ENCODE measurements around the gene FOXP2.

FOXP2 gene

GRCh38 chr7:114659409-114660125 is 245.0 kb downstream of the FOXP2 start:
- no peak for DNase-seq

- DNase-seq = no peak
Measured at GRCh38 chr7:114660126-114660486, 245.5 kb downstream of the FOXP2 start.

- no peak for DNase-seq
Measured at GRCh38 chr7:114660753-114661152, 246.1 kb downstream of the FOXP2 start.

GRCh38 chr7:114662002-114662677 is 247.5 kb downstream of the FOXP2 start:
- no peak for DNase-seq

- peak; percentile 31 to 63 for DNase-seq
Measured at GRCh38 chr7:114663502-114663901, 248.9 kb downstream of the FOXP2 start.

GRCh38 chr7:114670676-114671075 is 256.1 kb downstream of the FOXP2 start:
- no peak for DNase-seq

- DNase-seq = no peak
Measured at GRCh38 chr7:114671563-114672123, 257.0 kb downstream of the FOXP2 start.

GRCh38 chr7:114678116-114678515 is 263.5 kb downstream of the FOXP2 start:
- DNase-seq = no peak

- no peak for DNase-seq
Measured at GRCh38 chr7:114687238-114687637, 272.6 kb downstream of the FOXP2 start.

GRCh38 chr7:114688443-114689055 is 273.9 kb downstream of the FOXP2 start:
- no peak for DNase-seq

GRCh38 chr7:114689406-114689805 is 274.8 kb downstream of the FOXP2 start:
- no peak for DNase-seq

- DNase-seq = peak in 1 of 2 experiments; percentile 5
Measured at GRCh38 chr7:114691605-114692004, 277.0 kb downstream of the FOXP2 start.

- DNase-seq = no peak
Measured at GRCh38 chr7:114695182-114695581, 280.6 kb downstream of the FOXP2 start.

GRCh38 chr7:114700247-114700928 is 285.8 kb downstream of the FOXP2 start:
- no peak for DNase-seq

- DNase-seq = no peak
Measured at GRCh38 chr7:114703677-114704076, 289.1 kb downstream of the FOXP2 start.

- DNase-seq = no peak
Measured at GRCh38 chr7:114708646-114709045, 294.0 kb downstream of the FOXP2 start.

GRCh38 chr7:114710499-114710898 is 295.9 kb downstream of the FOXP2 start:
- no peak for DNase-seq

GRCh38 chr7:114711241-114711640 is 296.6 kb downstream of the FOXP2 start:
- DNase-seq = no peak

GRCh38 chr7:114715907-114716306 is 301.3 kb downstream of the FOXP2 start:
- DNase-seq = no peak

GRCh38 chr7:114718861-114719260 is 304.2 kb downstream of the FOXP2 start:
- no peak for DNase-seq

GRCh38 chr7:114720725-114721124 is 306.1 kb downstream of the FOXP2 start:
- DNase-seq = no peak

- DNase-seq = no peak
Measured at GRCh38 chr7:114722562-114722961, 307.9 kb downstream of the FOXP2 start.

GRCh38 chr7:114723308-114723707 is 308.7 kb downstream of the FOXP2 start:
- no peak for DNase-seq
